Measurements from ENCODE around the gene CERK.

DNA sequence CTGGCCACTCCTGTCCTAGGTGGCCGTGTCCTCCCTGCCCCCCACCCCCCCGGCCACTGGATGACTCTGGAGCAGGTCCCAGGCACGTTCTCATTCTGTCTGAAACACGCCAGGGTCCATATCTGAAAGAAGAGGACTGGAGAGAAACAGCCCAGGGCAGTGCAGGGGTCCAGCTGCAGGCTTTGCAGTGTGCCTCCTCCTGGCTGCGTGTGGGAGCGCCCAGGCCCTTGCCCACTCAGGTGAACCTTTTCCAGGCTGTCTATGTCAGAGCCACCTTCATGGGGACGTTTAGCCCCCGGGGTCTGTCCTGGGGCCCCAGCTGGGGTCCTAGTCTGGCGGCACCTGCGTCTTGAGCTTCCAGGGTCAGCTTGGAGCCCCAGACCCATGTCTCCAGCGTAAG is 102.3 kb downstream of the CERK start:
- TF ChIP-seq POLR2A (IDR thresholded peaks at IDR 0.05; ENCODE audit: low read depth) (no peak), CTCF (IDR thresholded peaks at IDR 0.05) (no peak)

Measured in esophagus muscularis mucosa (tissue), 3 donors.